GM03348 (cell line): ENCODE data around the gene PROCR.
"Not testable (repeated sequence)": the region's sequence is repeated elsewhere in the genome, so short reads cannot be mapped to it uniquely, and the experiment has no call there.

Source experiments
- DNase-seq: peaks from one replicate; pipeline ENCODE4 v3.0.0; 2012; ENCODE audit warnings: low spot score

PROCR gene

GRCh38 chr20:35165221-35166185 is 6.4 kb upstream of the PROCR start:
- no peak for DNase-seq

GRCh38 chr20:35166242-35166830 is 5.5 kb upstream of the PROCR start:
- DNase-seq: no peak

GRCh38 chr20:35167787-35168186 is 4.1 kb upstream of the PROCR start:
- no peak for DNase-seq

- not testable (repeated sequence) for DNase-seq
These were observed 3.0 kb upstream of the PROCR start for GRCh38 chr20:35168701-35169409.

- no peak for DNase-seq
These were observed 477 bp upstream of the PROCR start for GRCh38 chr20:35171438-35171752.

- DNase-seq: no peak
These were observed 548 bp downstream of the PROCR start for GRCh38 chr20:35172434-35172806.

- DNase-seq: peak; percentile 27
These were observed 1.8 kb downstream of the PROCR start for GRCh38 chr20:35173576-35174192.

- DNase-seq: peak; percentile 36
These were observed 2.8 kb downstream of the PROCR start for GRCh38 chr20:35174458-35175216.

GRCh38 chr20:35176132-35176531 is 4.3 kb downstream of the PROCR start:
- DNase-seq: no peak

GRCh38 chr20:35179292-35180212 is 7.7 kb downstream of the PROCR start:
- no peak for DNase-seq

- no peak for DNase-seq
These were observed 8.4 kb downstream of the PROCR start for GRCh38 chr20:35180266-35180665.

- peak; percentile 55 for DNase-seq
These were observed 9.9 kb downstream of the PROCR start for GRCh38 chr20:35181731-35182130.

GRCh38 chr20:35186691-35187289 is 14.9 kb downstream of the PROCR start:
- not testable (repeated sequence) for DNase-seq

- no peak for DNase-seq
These were observed 15.8 kb downstream of the PROCR start for GRCh38 chr20:35187584-35188190.

- not testable (repeated sequence) for DNase-seq
These were observed 17.4 kb downstream of the PROCR start for GRCh38 chr20:35189223-35189622.

- DNase-seq: no peak
These were observed 18.7 kb downstream of the PROCR start for GRCh38 chr20:35190556-35190955.

GRCh38 chr20:35191419-35192117 is 19.7 kb downstream of the PROCR start:
- DNase-seq: no peak

GRCh38 chr20:35192118-35192872 is 20.4 kb downstream of the PROCR start:
- no peak for DNase-seq
